ENCODE measurements around the gene RUNX2.

Gene RUNX2

DNA sequence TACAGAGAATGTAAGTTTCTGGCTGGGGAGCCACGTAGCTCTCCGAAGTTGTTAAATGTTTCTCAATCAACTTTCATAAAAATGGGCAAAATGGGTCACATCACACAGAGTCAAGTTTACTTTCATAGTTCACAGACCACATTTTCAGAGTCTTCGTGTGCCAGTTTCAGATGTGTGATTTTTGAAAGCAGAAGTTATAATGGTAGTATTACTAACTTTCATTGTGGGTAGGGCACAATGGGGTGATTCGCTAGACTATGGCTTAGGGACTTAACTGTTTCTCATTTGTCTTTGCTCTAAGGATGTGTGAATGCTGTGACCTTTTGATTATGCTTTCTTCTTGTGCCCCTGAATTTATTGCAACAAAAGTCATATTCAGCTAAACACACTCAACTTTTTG lies 158.6 kb downstream of the RUNX2 start:
- H3K4me1 ChIP-seq (ENCODE audit: control insufficient read depth in 1 of 2, insufficient read depth in 2 of 2, low read length in 2 of 2): no peaks in the 10 kb centered on the region
- H3K23ac ChIP-seq (ENCODE audit: low read length): no peak overlapping the region
- no peak overlapping the region for H3K14ac ChIP-seq (ENCODE audit: low read length)
- no CpG with 5 or more reads among the region's 4 CpGs for WGBS (ENCODE audit: extremely low coverage, insufficient coverage, insufficient read length)
- no peak overlapping the region for H4K12ac ChIP-seq (ENCODE audit: low read depth, low read length)
- no peak overlapping the region for H2BK5ac ChIP-seq (ENCODE audit: low read depth, low read length, poor library complexity)
- H3K27ac ChIP-seq (ENCODE audit: low read depth, low read length): no peak overlapping the region
- H3K9ac ChIP-seq (ENCODE audit: low read length): no peak overlapping the region
- no peak overlapping the region for H3K4me2 ChIP-seq (ENCODE audit: low read length)
- H2BK120ac ChIP-seq (ENCODE audit: insufficient read depth, low read length, poor library complexity): no peak overlapping the region
- H3K27me3 ChIP-seq (ENCODE audit: insufficient read depth, low read length): no peaks in the 10 kb centered on the region
- no peak overlapping the region for H2BK12ac ChIP-seq (ENCODE audit: low read length)
- H2AFZ ChIP-seq (ENCODE audit: insufficient read depth, low read length, poor library complexity): no peak overlapping the region
- no peak overlapping the region for H3K4ac ChIP-seq (ENCODE audit: low read depth, low read length)
- no peak overlapping the region for H4K91ac ChIP-seq (ENCODE audit: low read depth, low read length)
- no peak overlapping the region for H3K18ac ChIP-seq (ENCODE audit: low read length)
- no peak overlapping the region for H3K4me3 ChIP-seq (ENCODE audit: low read depth, low read length)
- no peaks in the 10 kb centered on the region for H3K79me1 ChIP-seq (ENCODE audit: low read length)
- H4K8ac ChIP-seq (ENCODE audit: low read depth, low read length): no peak overlapping the region
- DNase-seq: no peak
- peaks cover 1% of the 10 kb centered on the region for H3K9me3 ChIP-seq (ENCODE audit: insufficient read depth, low read depth, low read length)
- no peaks in the 10 kb centered on the region for H3K79me2 ChIP-seq (ENCODE audit: control insufficient read depth, insufficient read depth, low read length, poor library complexity)
- no peak overlapping the region for H2AK5ac ChIP-seq (ENCODE audit: low read length)
- H3K36me3 ChIP-seq (ENCODE audit: control insufficient read depth in 1 of 2, insufficient read depth in 2 of 2, low read length in 2 of 2): no peaks in the 10 kb centered on the region

DNA sequence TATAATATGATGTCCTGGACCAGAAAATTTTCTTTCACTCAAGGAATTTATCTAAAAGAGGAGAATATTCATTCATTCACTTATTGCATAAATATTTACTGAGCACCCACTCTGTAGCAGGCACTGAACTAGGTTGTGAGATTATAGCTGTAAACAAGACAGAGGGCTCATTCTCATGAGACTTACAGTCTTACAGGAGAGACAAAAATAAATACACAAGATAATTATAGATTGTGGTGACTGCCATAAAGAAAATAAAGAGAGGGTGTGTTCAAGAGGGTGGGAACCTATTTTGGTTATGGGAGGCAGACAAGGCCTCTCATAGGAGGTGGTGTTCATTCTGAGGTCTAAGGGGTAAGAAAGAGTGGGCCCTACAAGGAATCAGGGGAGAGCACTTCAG lies 159.5 kb downstream of the RUNX2 start:
- H4K91ac ChIP-seq (ENCODE audit: low read depth, low read length): no peak overlapping the region
- no peak for DNase-seq
- no peak overlapping the region for H4K8ac ChIP-seq (ENCODE audit: low read depth, low read length)
- H3K4me2 ChIP-seq (ENCODE audit: low read length): no peak overlapping the region
- H3K79me2 ChIP-seq (ENCODE audit: control insufficient read depth, insufficient read depth, low read length, poor library complexity): no peaks in the 10 kb centered on the region
- H3K4me3 ChIP-seq (ENCODE audit: low read depth, low read length): no peak overlapping the region
- no peak overlapping the region for H3K27ac ChIP-seq (ENCODE audit: low read depth, low read length)
- no peak overlapping the region for H2BK5ac ChIP-seq (ENCODE audit: low read depth, low read length, poor library complexity)
- no peak overlapping the region for H2AFZ ChIP-seq (ENCODE audit: insufficient read depth, low read length, poor library complexity)
- H2AK5ac ChIP-seq (ENCODE audit: low read length): no peak overlapping the region
- no peaks in the 10 kb centered on the region for H3K79me1 ChIP-seq (ENCODE audit: low read length)
- no peak overlapping the region for H4K12ac ChIP-seq (ENCODE audit: low read depth, low read length)
- no peak overlapping the region for H3K23ac ChIP-seq (ENCODE audit: low read length)
- no peak overlapping the region for H3K9ac ChIP-seq (ENCODE audit: low read length)
- H3K14ac ChIP-seq (ENCODE audit: low read length): no peak overlapping the region
- H3K27me3 ChIP-seq (ENCODE audit: insufficient read depth, low read length): no peaks in the 10 kb centered on the region
- no peaks in the 10 kb centered on the region for H3K4me1 ChIP-seq (ENCODE audit: control insufficient read depth in 1 of 2, insufficient read depth in 2 of 2, low read length in 2 of 2)
- no peaks in the 10 kb centered on the region for H3K36me3 ChIP-seq (ENCODE audit: control insufficient read depth in 1 of 2, insufficient read depth in 2 of 2, low read length in 2 of 2)
- H2BK12ac ChIP-seq (ENCODE audit: low read length): no peak overlapping the region
- H3K4ac ChIP-seq (ENCODE audit: low read depth, low read length): no peak overlapping the region
- H3K9me3 ChIP-seq (ENCODE audit: insufficient read depth, low read depth, low read length): peaks cover 1% of the 10 kb centered on the region
- no peak overlapping the region for H2BK120ac ChIP-seq (ENCODE audit: insufficient read depth, low read length, poor library complexity)
- no peak overlapping the region for H3K18ac ChIP-seq (ENCODE audit: low read length)

GRCh38 chr6:45488269-45488668 lies 160.1 kb downstream of the RUNX2 start:
- no peak overlapping the region for H2BK12ac ChIP-seq (ENCODE audit: low read length)
- H2AFZ ChIP-seq (ENCODE audit: insufficient read depth, low read length, poor library complexity): no peak overlapping the region
- no peak overlapping the region for H4K12ac ChIP-seq (ENCODE audit: low read depth, low read length)
- H2BK120ac ChIP-seq (ENCODE audit: insufficient read depth, low read length, poor library complexity): no peak overlapping the region
- DNase-seq: no peak
- peaks cover 1% of the 10 kb centered on the region for H3K9me3 ChIP-seq (ENCODE audit: insufficient read depth, low read depth, low read length)
- no peaks in the 10 kb centered on the region for H3K27me3 ChIP-seq (ENCODE audit: insufficient read depth, low read length)
- no peak overlapping the region for H3K27ac ChIP-seq (ENCODE audit: low read depth, low read length)
- no peak overlapping the region for H4K91ac ChIP-seq (ENCODE audit: low read depth, low read length)
- no peak overlapping the region for H3K14ac ChIP-seq (ENCODE audit: low read length)
- H3K79me1 ChIP-seq (ENCODE audit: low read length): no peaks in the 10 kb centered on the region
- H3K36me3 ChIP-seq (ENCODE audit: control insufficient read depth in 1 of 2, insufficient read depth in 2 of 2, low read length in 2 of 2): no peaks in the 10 kb centered on the region
- no peak overlapping the region for H2BK5ac ChIP-seq (ENCODE audit: low read depth, low read length, poor library complexity)
- H3K4me1 ChIP-seq (ENCODE audit: control insufficient read depth in 1 of 2, insufficient read depth in 2 of 2, low read length in 2 of 2): no peaks in the 10 kb centered on the region
- no peak overlapping the region for H4K8ac ChIP-seq (ENCODE audit: low read depth, low read length)
- H2AK5ac ChIP-seq (ENCODE audit: low read length): no peak overlapping the region
- no peak overlapping the region for H3K23ac ChIP-seq (ENCODE audit: low read length)
- H3K9ac ChIP-seq (ENCODE audit: low read length): no peak overlapping the region
- no peaks in the 10 kb centered on the region for H3K79me2 ChIP-seq (ENCODE audit: control insufficient read depth, insufficient read depth, low read length, poor library complexity)
- no peak overlapping the region for H3K4me2 ChIP-seq (ENCODE audit: low read length)
- H3K4ac ChIP-seq (ENCODE audit: low read depth, low read length): no peak overlapping the region
- H3K18ac ChIP-seq (ENCODE audit: low read length): no peak overlapping the region
- H3K4me3 ChIP-seq (ENCODE audit: low read depth, low read length): no peak overlapping the region

GRCh38 chr6:45488889-45489288 lies 160.8 kb downstream of the RUNX2 start:
- no peak overlapping the region for H3K18ac ChIP-seq (ENCODE audit: low read length)
- no peak overlapping the region for H4K8ac ChIP-seq (ENCODE audit: low read depth, low read length)
- H2AFZ ChIP-seq (ENCODE audit: insufficient read depth, low read length, poor library complexity): no peak overlapping the region
- no peaks in the 10 kb centered on the region for H3K36me3 ChIP-seq (ENCODE audit: control insufficient read depth in 1 of 2, insufficient read depth in 2 of 2, low read length in 2 of 2)
- H2BK120ac ChIP-seq (ENCODE audit: insufficient read depth, low read length, poor library complexity): no peak overlapping the region
- no peak overlapping the region for H2BK5ac ChIP-seq (ENCODE audit: low read depth, low read length, poor library complexity)
- H4K91ac ChIP-seq (ENCODE audit: low read depth, low read length): no peak overlapping the region
- H3K4me1 ChIP-seq (ENCODE audit: control insufficient read depth in 1 of 2, insufficient read depth in 2 of 2, low read length in 2 of 2): no peaks in the 10 kb centered on the region
- no peak overlapping the region for H2AK5ac ChIP-seq (ENCODE audit: low read length)
- H2BK12ac ChIP-seq (ENCODE audit: low read length): no peak overlapping the region
- H3K4me3 ChIP-seq (ENCODE audit: low read depth, low read length): no peak overlapping the region
- WGBS (ENCODE audit: extremely low coverage, insufficient coverage, insufficient read length): no CpG with 5 or more reads among the region's 2 CpGs
- no peak overlapping the region for H3K4ac ChIP-seq (ENCODE audit: low read depth, low read length)
- DNase-seq: no peak
- H3K9me3 ChIP-seq (ENCODE audit: insufficient read depth, low read depth, low read length): no peaks in the 10 kb centered on the region
- H3K9ac ChIP-seq (ENCODE audit: low read length): no peak overlapping the region
- H3K79me2 ChIP-seq (ENCODE audit: control insufficient read depth, insufficient read depth, low read length, poor library complexity): no peaks in the 10 kb centered on the region
- no peaks in the 10 kb centered on the region for H3K27me3 ChIP-seq (ENCODE audit: insufficient read depth, low read length)
- H3K27ac ChIP-seq (ENCODE audit: low read depth, low read length): no peak overlapping the region
- H3K79me1 ChIP-seq (ENCODE audit: low read length): no peaks in the 10 kb centered on the region
- H4K12ac ChIP-seq (ENCODE audit: low read depth, low read length): no peak overlapping the region
- no peak overlapping the region for H3K14ac ChIP-seq (ENCODE audit: low read length)
- H3K4me2 ChIP-seq (ENCODE audit: low read length): no peak overlapping the region
- no peak overlapping the region for H3K23ac ChIP-seq (ENCODE audit: low read length)

All from trophoblast cell (in vitro differentiated cells and primary cell).